HL-60 (cell line): ENCODE data around the gene TMED6.

ENCODE experiments used
- DNase-seq, 2 experiments: peaks; one replicate each; pipeline ENCODE4 v3.0.0-alpha.2; 2010 to 2020; ENCODE audit warnings: low read depth in 1 of 2, low spot score in 1 of 2
- H3K27ac ChIP-seq: fragments of 250-450 bp; sonication (Bioruptor Pico); replicated peaks from 2 replicates; pipeline ENCODE4 v1.5.1; 2020; ENCODE audit warnings: mild to moderate bottlenecking, moderate library complexity
- H3K27me3 ChIP-seq: fragments of 250-450 bp; sonication (Bioruptor Pico); 2 replicates; pipeline ENCODE4 v1.5.1; 2021; ENCODE audit warnings: mild to moderate bottlenecking, moderate library complexity; ENCODE audit not compliant: insufficient read depth, poor library complexity, severe bottlenecking
- H3K4me3 ChIP-seq: replicated peaks from 2 replicates; pipeline ENCODE4 v1.5.1; 2011; ENCODE audit warnings: mild to moderate bottlenecking, control low read depth, low read length; ENCODE audit not compliant: insufficient read depth
- CTCF ChIP-seq: IDR thresholded peaks from one replicate; pipeline ENCODE4 v1.5.1; 2011; ENCODE audit warnings: low read length, control low read depth, inconsistent platforms; ENCODE audit not compliant: insufficient read depth
- GABPA ChIP-seq: IDR thresholded peaks from 2 replicates; pipeline ENCODE4 v1.6.1; 2012; ENCODE audit warnings: low read depth
- POLR2AphosphoS5 ChIP-seq: IDR thresholded peaks from 2 replicates; pipeline ENCODE4 v1.6.1; 2012; ENCODE audit warnings: low read depth
- REST ChIP-seq: IDR thresholded peaks from 2 replicates; pipeline ENCODE4 v1.6.1; 2012; ENCODE audit warnings: low read depth; ENCODE audit not compliant: insufficient replicate concordance
- SPI1 ChIP-seq: IDR thresholded peaks from 2 replicates; pipeline ENCODE4 v1.6.1; 2012; ENCODE audit warnings: low read depth, mild to moderate bottlenecking, borderline replicate concordance

The TMED6 gene

GRCh38 chr16:69338557-69339288 is 12.9 kb downstream of the TMED6 start:
- TF ChIP-seq GABPA: no peak
- no peak for TF ChIP-seq REST
- TF ChIP-seq SPI1: no peak
- TF ChIP-seq CTCF: no peak
- TF ChIP-seq POLR2AphosphoS5: no peak
- Histone ChIP-seq H3K27me3 (no peaks in the 10 kb centered on the region), H3K27ac (peak overlapping the region; percentile 84), H3K4me3 (peak overlapping the region; percentile 80)
- DNase-seq: no peak

- Histone ChIP-seq H3K27me3 (no peaks in the 10 kb centered on the region), H3K4me3 (no peak overlapping the region), H3K27ac (no peak overlapping the region)
- DNase-seq: no peak
- no peak for TF ChIP-seq REST
Observed at GRCh38 chr16:69334696-69335095, 16.9 kb downstream of the TMED6 start.

GRCh38 chr16:69330286-69331109 is 21.1 kb downstream of the TMED6 start, which contains the start of gene PDF:
PDF (minus strand) TSS chr16:69330588; CDS start chr16:69330570, 18 bp downstream.
- TF ChIP-seq REST: no peak
- peak; percentile 30; the same call in 1 of the 2 replicates for TF ChIP-seq SPI1
- TF ChIP-seq POLR2AphosphoS5: peak; percentile 70
- peak; percentile 57; the same call in 1 of the 2 replicates for TF ChIP-seq GABPA
- TF ChIP-seq CTCF: no peak
- Histone ChIP-seq H3K4me3 (peak within 1 kb of the TSS; percentile 85), H3K27me3 (no peaks in the 10 kb centered on the region), H3K27ac (peak within 1 kb of the TSS; percentile 70)
- peak; percentile 86 to 93 for DNase-seq
